GM18867 (cell line): ENCODE data around the gene CFAP77.
A peak's percentile ranks its signal among the peaks of the same experiment; 100 is the strongest.
"Not testable (repeated sequence)": the region's sequence is repeated elsewhere in the genome, so short reads cannot be mapped to it uniquely, and the experiment has no call there.

Experiments
- ATAC-seq: cut with Tn5 transposase; IDR thresholded peaks from one replicate; pipeline ENCODE4 v1.9.1; 2021; ENCODE audit warnings: mild to moderate bottlenecking, moderate library complexity; ENCODE audit not compliant: unreplicated experiment

Gene CFAP77

DNA sequence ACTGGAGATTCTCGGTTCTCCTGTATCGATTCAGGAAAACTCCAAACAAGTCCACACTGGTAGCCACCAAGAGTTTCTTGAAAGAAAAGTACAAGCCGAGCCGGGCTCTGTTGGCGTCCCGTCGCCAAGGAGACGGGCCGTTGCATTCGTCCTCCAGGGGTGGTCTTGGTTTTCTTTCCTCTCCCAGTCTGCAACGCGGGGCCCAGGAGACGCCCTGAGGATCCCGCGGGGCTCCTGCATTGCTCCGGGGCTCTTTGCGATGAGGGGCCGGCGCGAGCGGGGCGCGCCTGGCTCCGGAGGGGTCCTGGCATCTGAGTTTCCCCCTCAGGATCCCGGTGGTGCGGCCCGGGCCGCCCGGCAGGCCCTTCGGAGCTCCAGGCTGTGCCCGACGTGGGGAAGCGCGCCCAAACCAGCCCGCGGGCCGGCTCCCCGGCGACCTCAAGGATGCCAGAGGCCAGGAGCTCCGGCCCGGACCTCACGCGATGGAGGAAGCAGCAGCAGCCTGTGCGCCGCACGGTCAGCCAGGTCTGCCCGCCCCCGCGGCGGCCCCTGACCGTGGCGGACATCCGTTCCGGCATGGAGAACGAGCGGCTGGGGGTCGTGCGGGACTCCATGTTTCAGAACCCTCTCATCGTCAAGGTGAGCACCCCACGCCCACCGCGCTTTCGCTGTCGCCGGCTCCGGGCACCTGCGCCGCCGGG lies at the start of gene CFAP77:
TSS of gene CFAP77 (plus strand) at position 384 of the 701 bp plus-strand sequence. CDS start at position 445, 61 bp downstream.
- ATAC-seq, result no peak

DNA sequence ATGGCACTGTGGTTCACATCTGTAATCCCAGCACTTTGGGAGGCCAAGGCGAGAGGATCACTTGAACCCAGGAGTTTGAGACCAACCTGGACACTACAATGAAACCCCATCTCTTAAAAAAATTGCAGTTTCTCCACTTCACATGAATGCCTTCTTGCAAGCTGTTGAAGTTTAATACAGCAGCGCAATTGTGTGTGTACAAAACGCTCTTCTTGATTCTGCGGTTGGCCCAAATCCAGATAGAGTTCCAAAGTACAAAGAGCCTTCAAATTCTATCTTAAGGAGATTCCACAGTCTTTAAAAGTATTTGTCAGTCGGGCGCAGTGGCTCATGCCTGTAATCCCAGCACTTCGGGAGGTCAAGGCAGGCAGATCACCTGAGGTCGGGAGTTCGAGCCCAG lies 45.9 kb upstream of the CFAP77 start:
- no peak for ATAC-seq

DNA sequence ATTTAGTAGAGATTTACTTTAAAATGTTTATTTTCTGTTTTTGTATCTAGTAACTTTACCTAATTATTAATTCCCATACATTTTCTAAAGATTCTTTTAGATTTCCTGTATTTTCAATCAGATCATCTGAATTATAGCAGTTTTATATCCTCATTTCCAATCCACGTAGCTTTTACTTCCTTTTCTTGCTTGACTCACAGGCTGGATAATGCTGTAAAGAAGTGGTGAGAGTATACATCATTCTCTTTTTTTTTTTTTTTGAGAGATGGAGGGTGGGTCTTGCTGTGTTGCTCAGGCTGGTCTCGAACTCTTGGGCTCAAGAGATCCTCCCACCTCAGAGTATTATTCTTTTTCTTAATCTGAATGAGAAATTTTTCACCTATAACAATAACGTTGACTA lies 44.0 kb upstream of the CFAP77 start:
- ATAC-seq, result no peak

DNA sequence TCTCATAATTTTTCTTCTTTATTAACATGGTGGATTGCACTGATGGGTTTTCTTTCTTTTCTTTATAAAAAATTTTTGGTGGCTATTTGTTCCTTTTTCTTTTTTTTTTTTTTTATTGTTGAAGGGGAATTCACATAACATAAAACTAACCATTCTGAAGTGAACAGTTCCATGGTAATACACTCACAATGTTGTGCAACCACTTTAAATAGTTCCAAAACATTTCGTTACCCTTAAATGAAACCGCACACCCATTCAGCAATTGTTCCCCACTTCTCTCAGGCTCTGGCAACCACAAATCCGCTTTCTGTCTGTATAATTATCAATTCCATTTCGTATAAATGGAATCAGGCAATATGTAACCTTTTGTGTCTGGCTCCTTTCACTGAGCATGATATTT lies 43.5 kb upstream of the CFAP77 start:
- no peak for ATAC-seq

DNA sequence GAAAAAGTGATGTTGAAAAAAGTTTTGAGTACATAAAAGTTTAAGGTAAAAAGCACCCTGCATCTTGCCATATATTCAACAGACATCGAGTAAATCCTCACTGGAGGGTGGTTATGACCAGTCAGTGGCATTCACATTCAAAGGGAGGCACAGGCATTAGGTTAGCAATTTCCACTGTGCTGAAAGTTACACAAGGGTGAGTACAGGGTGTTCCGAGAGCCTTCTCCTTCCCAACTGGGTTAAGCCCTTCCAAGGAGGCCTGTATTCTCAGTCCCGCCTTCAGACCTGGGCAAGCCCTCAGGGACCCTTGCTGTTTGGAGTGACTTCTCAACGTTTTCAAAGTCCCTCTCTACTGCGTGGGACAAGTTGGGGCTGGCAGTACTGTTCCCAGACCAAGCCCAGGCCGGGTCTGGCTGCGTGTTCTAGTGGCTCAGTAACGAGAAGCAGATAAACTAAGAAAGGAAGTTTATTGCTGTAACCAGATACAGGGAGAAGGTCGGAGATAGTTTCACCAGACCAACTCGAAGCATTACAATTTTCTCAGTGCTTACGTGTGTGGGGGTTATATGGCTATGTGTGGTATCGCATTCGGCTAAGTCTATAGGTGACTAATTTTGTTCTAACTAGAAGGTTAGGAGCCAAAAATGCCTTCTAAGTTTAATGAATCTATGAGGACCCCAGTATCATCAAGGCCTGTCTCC lies 42.2 kb upstream of the CFAP77 start:
- no peak for ATAC-seq

DNA sequence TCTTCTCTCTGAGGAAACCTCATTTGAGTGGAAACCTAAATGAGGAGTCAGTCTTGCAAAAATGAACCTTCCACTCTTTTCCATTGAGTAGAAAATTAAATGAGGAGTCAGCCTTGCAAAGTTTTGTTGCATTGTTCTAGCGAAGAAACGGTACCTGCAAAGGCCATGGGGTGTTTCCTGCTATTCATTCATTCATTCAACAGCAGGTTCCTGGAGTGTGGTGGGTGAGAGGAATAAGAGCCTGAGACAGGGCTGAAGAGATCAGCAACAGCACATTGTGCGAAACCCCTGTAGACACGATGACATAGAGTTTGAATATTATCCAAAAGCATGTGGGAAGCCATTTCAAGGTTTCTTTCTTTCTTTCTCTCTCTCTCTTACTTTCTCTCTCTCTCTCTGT lies 40.6 kb upstream of the CFAP77 start:
- ATAC-seq, result no peak

DNA sequence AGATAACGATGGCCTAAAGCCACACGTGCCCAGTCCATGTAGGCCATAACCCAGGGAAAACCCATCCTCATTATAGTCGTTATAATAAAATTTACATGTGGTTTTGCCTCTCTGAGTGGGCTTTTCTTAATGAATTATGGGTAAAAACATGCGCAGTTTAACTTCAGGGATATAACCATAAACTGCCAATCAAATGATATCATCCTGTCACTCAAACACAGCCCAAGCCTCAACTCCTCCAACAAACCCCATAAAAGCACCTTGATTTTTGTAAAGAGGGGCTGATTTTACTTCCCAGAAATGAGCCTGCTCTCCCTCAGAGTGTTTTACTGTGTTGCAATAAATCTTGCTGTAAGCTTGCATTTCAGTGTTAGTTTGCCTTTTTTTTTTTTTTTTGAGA lies 39.4 kb upstream of the CFAP77 start:
- no peak for ATAC-seq

DNA sequence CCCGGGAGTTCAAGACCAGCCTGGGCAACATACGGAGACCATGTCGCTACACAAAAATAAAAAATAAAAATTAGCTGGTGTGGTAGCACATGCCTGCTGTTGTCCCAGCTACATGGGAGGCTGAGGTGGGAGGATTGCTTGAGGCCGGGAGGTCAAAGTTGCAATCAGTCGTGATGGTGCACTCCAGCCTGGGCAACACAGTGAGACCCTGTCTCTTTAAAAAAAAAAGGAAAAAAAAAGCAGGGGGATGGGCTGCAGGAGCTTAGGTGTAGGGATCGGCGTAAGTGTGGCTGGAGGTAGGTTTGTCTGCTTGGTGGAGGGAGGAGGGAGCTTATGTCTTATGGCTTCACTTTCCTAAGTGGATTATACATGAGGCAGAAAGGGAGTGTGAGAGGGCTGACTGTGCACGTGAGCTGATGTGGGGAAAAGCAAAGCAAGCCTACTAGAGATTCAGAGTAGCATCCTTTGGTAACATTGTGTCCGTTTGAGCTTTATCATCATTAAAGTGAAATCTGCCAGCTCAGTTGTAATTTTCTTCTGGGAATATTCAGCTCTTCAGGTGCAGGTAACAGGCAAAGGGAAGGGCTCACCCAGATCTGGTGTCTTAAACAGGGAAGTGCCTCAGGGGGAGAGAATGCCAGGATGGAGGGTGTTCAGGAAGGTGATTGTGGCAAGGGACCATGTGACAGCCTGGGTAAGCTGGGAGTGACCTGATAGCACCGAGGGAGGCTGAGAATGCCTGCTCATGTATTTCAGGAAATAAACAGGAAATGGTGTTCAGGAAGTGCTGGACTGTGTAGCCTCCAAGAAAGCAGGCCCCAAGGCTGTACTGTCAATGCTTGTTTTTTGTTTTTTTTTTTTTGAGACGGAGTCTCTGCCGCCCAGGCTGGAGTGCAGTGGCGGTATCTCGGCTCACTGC lies 37.6 kb upstream of the CFAP77 start:
- no peak for ATAC-seq

DNA sequence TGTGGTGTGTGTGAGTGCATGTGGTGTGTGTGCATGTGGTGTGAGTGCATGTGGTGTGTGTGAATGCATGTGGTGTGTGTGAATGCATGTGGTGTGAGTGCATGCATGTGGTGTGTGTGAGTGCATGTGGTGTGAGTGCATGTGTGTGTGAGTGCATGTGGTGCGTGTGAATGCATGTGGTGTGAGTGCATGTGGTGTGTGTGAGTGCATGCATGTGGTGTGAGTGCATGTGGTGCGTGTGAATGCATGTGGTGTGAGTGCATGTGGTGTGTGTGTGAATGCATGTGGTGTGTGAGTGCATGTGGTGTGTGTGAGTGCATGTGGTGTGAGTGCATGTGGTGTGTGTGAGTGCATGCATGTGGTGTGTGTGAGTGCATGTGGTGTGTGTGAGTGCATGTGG lies 32.2 kb upstream of the CFAP77 start:
- ATAC-seq, result not testable (repeated sequence)

DNA sequence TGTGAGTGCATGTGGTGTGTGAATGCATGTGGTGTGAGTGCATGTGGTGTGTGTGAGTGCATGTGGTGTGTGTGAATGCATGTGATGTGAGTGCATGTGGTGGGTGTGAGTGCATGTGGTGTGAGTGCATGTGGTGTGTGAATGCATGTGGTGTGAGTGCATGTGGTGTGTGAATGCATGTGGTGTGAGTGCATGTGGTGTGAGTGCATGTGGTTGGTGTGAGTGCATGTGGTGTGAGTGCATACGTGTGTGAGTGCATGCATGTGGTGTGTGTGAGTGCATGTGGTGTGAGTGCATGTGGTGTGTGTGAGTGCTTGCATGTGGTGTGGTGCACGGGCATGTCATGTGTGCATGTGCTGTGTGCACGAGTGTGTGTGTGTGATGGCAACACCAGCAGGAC lies 31.6 kb upstream of the CFAP77 start:
- not testable (repeated sequence) for ATAC-seq

DNA sequence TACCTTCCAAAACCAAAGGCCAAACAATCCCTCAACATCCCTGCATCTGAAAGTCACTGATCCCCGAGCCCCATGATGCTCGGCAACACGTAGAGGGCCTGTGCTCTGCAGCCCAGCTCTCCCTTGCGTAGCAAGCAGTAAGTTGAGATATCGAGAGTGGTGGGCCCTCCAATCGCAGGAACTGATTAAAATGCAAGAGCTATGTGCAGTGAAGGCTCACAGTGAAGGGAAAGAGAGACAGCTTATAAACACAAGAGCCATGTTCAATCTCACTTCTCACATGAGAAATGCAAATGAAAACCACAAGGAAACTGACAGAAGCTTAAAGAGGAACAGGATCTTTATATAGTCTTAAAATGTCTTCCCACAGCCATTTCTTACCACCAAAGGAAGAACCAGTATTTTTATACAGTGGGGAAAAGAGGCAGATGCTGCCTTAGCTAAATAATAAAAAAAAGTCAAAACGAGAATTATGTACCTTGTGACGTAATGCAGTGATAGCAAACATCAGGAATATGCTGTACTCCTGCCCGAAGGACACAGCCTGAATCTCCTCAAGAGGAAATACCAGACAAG lies 28.0 kb upstream of the CFAP77 start:
- ATAC-seq, result peak; percentile 60

DNA sequence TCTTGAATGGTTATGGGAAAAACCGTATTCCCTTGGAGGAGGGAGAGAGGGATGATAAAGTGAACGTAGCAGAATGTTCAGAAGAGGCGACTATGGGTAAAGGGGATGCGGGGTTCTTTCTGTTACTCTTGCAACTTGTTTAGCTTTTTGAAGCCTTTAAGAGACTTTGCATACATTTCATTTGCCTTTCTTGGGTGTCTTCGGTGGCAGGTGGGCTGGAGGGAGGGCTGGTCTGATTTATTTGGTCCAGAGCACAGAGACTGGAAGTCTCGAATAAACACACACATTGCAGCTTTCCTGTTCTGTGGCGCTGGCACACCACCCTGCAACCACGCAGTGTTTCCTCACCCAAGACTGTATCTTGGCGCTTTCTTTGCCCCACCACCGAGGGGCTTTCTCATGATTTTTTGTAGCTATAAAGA lies 26.5 kb upstream of the CFAP77 start:
- ATAC-seq, result peak; percentile 34

DNA sequence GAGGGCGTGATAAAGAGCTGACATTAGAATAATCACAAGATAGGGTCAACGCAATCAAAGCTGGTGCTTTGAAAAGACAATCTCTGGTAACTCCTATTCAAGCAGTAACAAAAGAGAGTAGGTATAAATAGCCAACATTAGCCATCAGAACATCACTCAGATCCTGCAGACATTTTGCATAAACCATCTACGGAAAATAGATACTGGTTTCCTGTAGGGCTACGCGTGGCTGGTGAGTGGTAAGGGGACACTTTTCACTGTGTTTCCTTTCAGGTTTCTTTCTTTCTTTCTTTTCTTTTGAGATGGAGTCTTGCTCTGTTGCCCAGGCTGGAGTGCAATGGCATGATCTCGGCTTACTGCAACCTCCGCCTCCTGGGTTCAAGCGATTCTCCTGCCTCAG lies 25.6 kb upstream of the CFAP77 start:
- ATAC-seq, result peak; percentile 54

DNA sequence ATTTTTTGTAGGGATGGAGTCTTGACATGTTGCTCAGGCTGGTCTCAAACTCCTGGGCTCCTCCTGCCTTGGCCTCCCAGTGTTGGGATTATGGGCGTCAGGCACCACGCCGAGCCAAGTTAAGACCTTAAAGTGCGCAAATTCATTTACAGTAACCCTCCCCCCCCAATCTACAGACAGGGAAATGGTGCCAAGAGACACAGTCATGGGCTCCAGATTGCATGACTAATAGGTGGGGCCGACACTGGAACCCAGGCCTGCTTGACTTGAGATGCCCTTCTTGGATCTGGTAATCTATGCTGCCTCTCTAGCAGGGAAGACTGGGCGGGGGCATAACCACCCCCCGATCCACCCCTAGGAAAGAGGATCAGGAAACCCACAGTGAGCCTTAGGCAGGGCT lies 22.9 kb upstream of the CFAP77 start:
- no peak for ATAC-seq

DNA sequence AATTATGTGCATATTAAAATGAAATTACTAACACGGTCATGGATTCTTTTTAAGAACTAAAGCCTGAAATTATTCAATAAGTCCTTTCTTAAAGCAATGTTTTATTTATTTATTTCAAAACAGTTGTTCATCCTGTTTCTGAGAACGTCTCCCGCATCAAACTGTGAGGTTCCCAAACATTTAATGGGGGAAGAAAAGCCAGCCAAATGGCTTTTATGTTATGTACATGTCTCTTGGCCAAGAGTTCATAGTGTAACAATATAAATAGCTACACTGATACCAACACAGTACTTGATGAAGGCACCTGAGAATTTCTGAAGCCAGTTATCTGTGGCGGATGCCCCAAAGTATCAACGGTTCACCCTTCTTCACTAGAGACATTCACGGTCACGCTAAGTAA lies 19.0 kb upstream of the CFAP77 start:
- no peak for ATAC-seq

DNA sequence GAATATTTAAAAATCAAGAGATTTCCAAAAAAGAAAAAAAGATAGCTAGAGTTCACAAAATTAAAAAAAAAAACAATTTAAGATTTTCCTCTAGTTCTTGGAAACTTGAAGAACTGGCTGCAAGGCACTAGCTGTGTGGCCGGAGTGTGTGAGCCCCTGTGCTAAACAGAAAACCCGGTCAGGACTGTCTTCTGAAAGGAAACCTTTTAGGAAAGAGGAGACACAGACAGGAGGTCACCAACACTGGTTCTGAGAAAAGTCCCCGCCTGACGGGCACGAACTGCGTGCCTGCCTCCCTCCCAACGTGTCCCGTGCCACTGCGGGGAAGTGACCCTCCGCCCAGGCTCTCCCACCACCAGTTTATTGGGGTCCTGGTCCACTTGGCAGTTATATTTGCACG lies 18.6 kb upstream of the CFAP77 start:
- ATAC-seq, result no peak

DNA sequence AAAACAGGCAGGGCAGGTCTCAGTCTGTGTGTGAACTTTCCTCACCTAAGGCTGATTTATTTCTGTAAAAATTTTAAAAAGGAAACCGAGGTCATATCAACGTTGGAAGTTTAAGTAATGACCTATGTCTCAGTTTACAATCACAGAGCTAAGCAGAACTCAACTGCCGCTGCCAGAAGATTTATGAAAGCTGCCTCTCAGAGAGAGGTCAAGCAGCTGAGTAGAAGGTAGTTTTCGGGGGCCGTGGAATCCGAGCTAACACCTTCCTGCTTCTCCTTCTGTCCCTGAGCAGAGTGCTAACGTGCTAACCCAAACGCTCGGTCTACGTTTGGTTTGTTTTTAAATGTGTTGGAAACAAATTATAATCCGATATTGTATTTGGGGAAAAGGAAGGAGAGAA lies 14.5 kb upstream of the CFAP77 start:
- no peak for ATAC-seq

DNA sequence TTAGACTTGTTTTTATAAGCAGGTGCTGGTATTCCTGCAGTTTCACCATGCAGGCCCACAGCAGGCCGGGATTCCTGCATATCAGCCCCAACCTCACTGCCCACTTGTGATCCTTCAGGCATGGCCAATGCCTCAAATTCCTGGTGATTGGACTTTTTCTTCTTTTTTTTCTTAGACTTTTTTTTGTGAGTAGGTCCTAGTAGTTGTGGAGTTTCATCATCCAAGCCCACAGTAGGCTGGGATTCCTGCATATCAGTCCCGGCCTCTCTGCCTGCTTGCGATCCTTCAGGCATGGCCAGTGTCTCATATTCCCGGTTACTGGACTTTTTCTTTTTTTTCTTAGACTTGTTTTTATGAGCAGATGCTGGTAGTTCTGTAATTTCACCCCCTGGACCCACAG lies 8.2 kb upstream of the CFAP77 start:
- no peak for ATAC-seq

DNA sequence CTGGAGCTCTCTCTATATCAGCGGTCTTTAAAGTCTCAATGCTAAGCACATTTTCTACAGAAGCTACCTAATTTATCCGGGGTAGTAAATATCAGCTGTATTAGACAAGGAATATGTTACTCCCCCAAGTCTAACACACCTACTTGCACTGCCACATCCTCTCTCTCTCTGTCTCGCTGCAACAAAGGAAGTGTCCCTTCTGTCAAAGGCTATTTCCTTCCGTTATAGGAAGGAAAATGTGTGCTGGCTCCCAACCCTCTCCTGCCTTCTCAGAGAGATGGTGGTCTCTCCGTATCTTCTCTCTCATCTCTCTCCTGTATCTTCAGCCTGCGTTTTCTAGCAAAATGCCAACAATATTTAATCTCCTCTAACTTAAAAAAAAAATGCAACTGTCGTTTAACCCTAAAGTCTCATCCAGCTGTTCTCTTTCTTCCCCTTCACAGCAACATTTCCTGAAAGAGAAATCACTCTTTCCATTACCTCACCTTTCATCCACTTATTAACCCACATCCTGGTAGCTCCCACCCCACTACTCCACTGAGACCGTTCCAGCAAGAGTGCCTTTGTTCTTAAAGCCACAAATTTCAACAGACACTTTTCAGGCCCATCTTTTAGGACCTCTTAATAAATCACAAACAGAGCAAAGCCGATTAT lies 5.7 kb upstream of the CFAP77 start:
- no peak for ATAC-seq

DNA sequence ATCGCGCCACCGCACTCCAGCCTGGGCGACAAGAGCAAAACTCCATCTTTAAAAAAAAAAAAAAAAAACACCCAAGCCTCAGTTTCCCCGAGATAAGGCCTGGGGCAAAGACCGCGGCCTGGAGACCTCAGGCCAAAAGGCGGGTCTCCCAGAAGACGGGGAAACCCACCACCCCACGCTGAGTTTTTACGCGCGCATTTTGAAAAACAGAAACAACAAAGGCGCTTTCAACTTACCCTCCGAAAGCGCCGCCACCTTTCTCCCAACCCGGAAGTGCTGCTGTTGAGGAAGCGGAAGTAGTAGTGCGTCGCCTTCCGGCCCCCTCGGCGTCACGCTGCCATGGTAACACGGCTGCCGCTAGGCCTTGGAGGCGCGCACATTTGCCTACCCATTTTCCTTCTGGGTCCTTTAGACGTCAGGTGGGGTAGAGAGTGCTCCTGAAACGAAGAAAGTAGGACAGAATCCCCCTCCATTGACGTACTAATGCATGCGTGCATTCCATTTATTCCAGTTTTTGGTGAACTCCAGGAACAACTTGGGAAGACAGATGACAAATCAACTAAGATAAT lies 3.4 kb upstream of the CFAP77 start, which contains the start of gene TTF1:
TSS of gene TTF1 (minus strand) at position 287 of the 569 bp plus-strand sequence. CDS start 4,019 bp downstream, outside the sequence.
- ATAC-seq, result peak; percentile 77
